Liver (tissue), 9 donors: ENCODE results near the gene ISCA2. TPM values are rescaled to one million over a fixed set of nuclear protein-coding genes. Genes with fewer than 3 reads are reported as not detected.

Experiments used
- DNase-seq: peaks from one replicate; pipeline ENCODE4 v3.0.0-alpha.2; 2017; ENCODE audit warnings: low spot score
- H3K27ac ChIP-seq, 2 donors: one replicate each; pipeline ENCODE4 v1.7.0; 2013; ENCODE audit warnings: inconsistent platforms in 2 of 2, low read length in 2 of 2, control low read depth in 1 of 2, low read depth in 1 of 2, mild to moderate bottlenecking in 1 of 2
- H3K27me3 ChIP-seq, 4 donors: one replicate each; pipeline versions ENCODE4 v1.6.1 to v1.7.0; 2013; ENCODE audit warnings: low read length in 3 of 4, inconsistent platforms in 1 of 4, mild to moderate bottlenecking in 1 of 4, moderate library complexity in 1 of 4; ENCODE audit not compliant: control insufficient read depth in 4 of 4, insufficient read depth in 4 of 4
- H3K36me3 ChIP-seq, 4 donors: one replicate each; pipeline versions ENCODE4 v1.6.1 to v1.7.0; 2013; ENCODE audit warnings: low read length in 3 of 4, mild to moderate bottlenecking in 3 of 4, low read depth in 1 of 4, moderate library complexity in 1 of 4; ENCODE audit not compliant: control insufficient read depth in 4 of 4, insufficient read depth in 3 of 4
- H3K4me1 ChIP-seq, 4 donors: one replicate each; pipeline versions ENCODE4 v1.6.1 to v1.7.0; 2013; ENCODE audit warnings: low read length in 3 of 4, mild to moderate bottlenecking in 3 of 4, moderate library complexity in 1 of 4; ENCODE audit not compliant: control insufficient read depth in 4 of 4, insufficient read depth in 4 of 4
- H3K4me3 ChIP-seq, 3 donors: one replicate each; pipeline versions ENCODE4 v1.6.1 to v1.7.0; 2013; ENCODE audit warnings: low read length in 3 of 3, control low read depth in 1 of 3, low read depth in 1 of 3, mild to moderate bottlenecking in 1 of 3
- H3K9ac ChIP-seq, 2 donors: one replicate each; pipeline ENCODE4 v1.7.0; 2013; ENCODE audit warnings: low read length in 2 of 2, mild to moderate bottlenecking in 2 of 2, moderate library complexity in 2 of 2, control low read depth in 1 of 2, low read depth in 1 of 2
- H3K9me3 ChIP-seq, 4 donors: one replicate each; pipeline versions ENCODE4 v1.6.1 to v1.7.0; 2013; ENCODE audit warnings: low read length in 3 of 4; ENCODE audit not compliant: control insufficient read depth in 4 of 4
- ATF3 ChIP-seq: IDR thresholded peaks from 2 replicates; pipeline ENCODE4 v1.6.1; 2016; ENCODE audit warnings: antibody characterized with exemption
- CTCF ChIP-seq: fragments of 150-350 bp; IDR thresholded peaks from 2 replicates; pipeline ENCODE4 v1.5.1; 2017; ENCODE audit warnings: improper control_type of control experiment, low read depth, low read length; ENCODE audit not compliant: missing input control
- EGR1 ChIP-seq, 2 donors: IDR thresholded peaks; 2 replicates each; pipeline ENCODE4 v1.6.1; 2016 to 2018; ENCODE audit warnings: antibody characterized with exemption in 2 of 2, low read depth in 2 of 2
- FOXA1 ChIP-seq: IDR thresholded peaks from 2 replicates; pipeline ENCODE4 v1.6.1; 2016; ENCODE audit warnings: antibody characterized with exemption
- FOXA2 ChIP-seq: IDR thresholded peaks from 2 replicates; pipeline ENCODE4 v1.6.1; 2016; ENCODE audit warnings: antibody characterized with exemption
- GABPA ChIP-seq, 2 donors: IDR thresholded peaks in 1 of 2; conservative IDR thresholded peaks in 1 of 2; 2 replicates each; pipeline ENCODE4 v1.6.1; 2016; ENCODE audit warnings: antibody characterized with exemption in 2 of 2, mild to moderate bottlenecking in 1 of 2, moderate library complexity in 1 of 2
- HNF4A ChIP-seq, 2 donors: conservative IDR thresholded peaks; 2 replicates each; pipeline ENCODE4 v1.6.1; 2016; ENCODE audit warnings: antibody characterized with exemption in 2 of 2, mild to moderate bottlenecking in 2 of 2
- HNF4G ChIP-seq: IDR thresholded peaks from 2 replicates; pipeline ENCODE4 v1.6.1; 2016; ENCODE audit warnings: antibody characterized with exemption
- JUND ChIP-seq, 2 donors: IDR thresholded peaks; 2 replicates each; pipeline ENCODE4 v1.6.1; 2016; ENCODE audit warnings: antibody characterized with exemption in 2 of 2
- MAX ChIP-seq: IDR thresholded peaks from 2 replicates; pipeline ENCODE4 v1.6.1; 2016; ENCODE audit warnings: antibody characterized with exemption
- NR2F2 ChIP-seq: IDR thresholded peaks from 2 replicates; pipeline ENCODE4 v1.6.1; 2016; ENCODE audit warnings: antibody characterized with exemption
- RAD21 ChIP-seq, 2 donors: IDR thresholded peaks; 2 replicates each; pipeline ENCODE4 v1.6.1; 2016; ENCODE audit warnings: antibody characterized with exemption in 2 of 2, mild to moderate bottlenecking in 2 of 2
- REST ChIP-seq: IDR thresholded peaks from 2 replicates; pipeline ENCODE4 v1.6.1; 2016; ENCODE audit warnings: antibody characterized with exemption, mild to moderate bottlenecking
- RXRA ChIP-seq, 2 donors: IDR thresholded peaks; 2 replicates each; pipeline ENCODE4 v1.6.1; 2017 to 2018; ENCODE audit warnings: antibody characterized with exemption in 2 of 2, mild to moderate bottlenecking in 1 of 2
- SP1 ChIP-seq: IDR thresholded peaks from 2 replicates; pipeline ENCODE4 v1.6.1; 2018; ENCODE audit warnings: antibody characterized with exemption, mild to moderate bottlenecking
- TAF1 ChIP-seq: conservative IDR thresholded peaks from 2 replicates; pipeline ENCODE4 v1.6.1; 2016; ENCODE audit warnings: antibody characterized with exemption, mild to moderate bottlenecking
- YY1 ChIP-seq: IDR thresholded peaks from 2 replicates; pipeline ENCODE4 v1.6.1; 2016; ENCODE audit warnings: antibody characterized with exemption, mild to moderate bottlenecking
- ZBTB33 ChIP-seq: IDR thresholded peaks from 2 replicates; pipeline ENCODE4 v1.6.1; 2016; ENCODE audit warnings: antibody characterized with exemption
- WGBS: extraction: QIAGEN DNeasy Blood & Tissue Kit; methylation state at CpG from one replicate; pipeline ENCODE4 v1.1.7; 2013; 5-methylcytosine and 5-hydroxymethylcytosine counted together
- polyA plus RNA-seq, 2 donors: library from polyadenylated mRNA; stranded (reverse) in 1 of 2; unstranded in 1 of 2; fragments of 200-250 nt in 1 of 2; fragments of >200 nt in 1 of 2; fragmentation: Nextera tagmentation in 1 of 2; extraction: Ambion mirVana in 1 of 2; gene quantifications; one replicate each; pipeline versions ENCODE4 v1.2.1 to v1.2.3, GENCODE V29; 2013 to 2015
- total RNA-seq, 2 donors: library from RNA; depleted of rRNA; stranded (reverse); fragments of >200 nt; gene quantifications; one replicate each; pipeline ENCODE4 v1.2.3, GENCODE V29; 2014
- donor health status: healthy.
- donor health status: healthy.
- donor health status: healthy.
- donor health status: healthy.
- donor health status: healthy.

Gene ISCA2
- total and polyA plus RNA-seq, 4 donors: 7.1 to 35.3 (median 15.8) TPM

GRCh38 chr14:74527736-74528280 lies 34.2 kb downstream of the ISCA2 start:
- 85% methylated on average over 10 of the region's 10 CpGs for WGBS
- no peaks in the 10 kb centered on the region for H3K27me3 ChIP-seq
- no peaks in the 10 kb centered on the region for H3K9me3 ChIP-seq
- H3K4me3 ChIP-seq: no peak overlapping the region
- no peaks in the 10 kb centered on the region for H3K36me3 ChIP-seq
- TF ChIP-seq ZBTB33: no peak
- TF ChIP-seq ATF3: no peak
- no peak for TF ChIP-seq HNF4A (conservative IDR thresholded peaks at IDR 0.05)
- no peak for TF ChIP-seq YY1
- no peak for TF ChIP-seq EGR1 (IDR thresholded peaks at IDR 0.05; ENCODE audit: low read depth in 2 of 2)
- TF ChIP-seq CTCF: no peak
- TF ChIP-seq NR2F2: no peak
- no peak for TF ChIP-seq REST
- no peak for TF ChIP-seq RXRA (IDR thresholded peaks at IDR 0.05)
- no peak for TF ChIP-seq TAF1
- TF ChIP-seq HNF4G: no peak
- TF ChIP-seq RAD21 (IDR thresholded peaks at IDR 0.05): no peak
- no peak for TF ChIP-seq SP1
- no peak for TF ChIP-seq FOXA2
- TF ChIP-seq MAX: no peak
- TF ChIP-seq JUND (IDR thresholded peaks at IDR 0.05): no peak
- no peak for TF ChIP-seq GABPA (IDR thresholded peaks at IDR 0.05 in 1 of 2, conservative IDR thresholded peaks at IDR 0.05 in 1 of 2)
- TF ChIP-seq FOXA1: no peak
- no peak overlapping the region for H3K27ac ChIP-seq
- no peaks in the 10 kb centered on the region for H3K4me1 ChIP-seq
- no peak for DNase-seq
- no peak overlapping the region for H3K9ac ChIP-seq
